Astrocyte of the spinal cord (primary cell): ENCODE results near the gene ACKR3.
A peak's percentile ranks its signal among the peaks of the same experiment; 100 is the strongest.

Experiments used
- DNase-seq: peaks from one replicate; pipeline ENCODE4 v3.0.0; 2011; ENCODE audit warnings: low read depth, low spot score
- H3K4me3 ChIP-seq: 2 replicates; pipeline ENCODE4 v1.5.1; 2011; ENCODE audit warnings: low read depth, mild to moderate bottlenecking, low read length, moderate library complexity
- in situ Hi-C: cut with HindIII; loops from 2 replicates; pipeline ENCODE4 v1.10.0; 2017; ENCODE audit warnings: low sequenced_read_pairs
- TF ChIP-seq, protein P1 (sequence below): IDR thresholded peaks from 2 replicates; pipeline ENCODE4 v1.5.1; 2012; ENCODE audit warnings: low read depth, mild to moderate bottlenecking, low read length, inconsistent platforms

ACKR3 gene

DNA sequence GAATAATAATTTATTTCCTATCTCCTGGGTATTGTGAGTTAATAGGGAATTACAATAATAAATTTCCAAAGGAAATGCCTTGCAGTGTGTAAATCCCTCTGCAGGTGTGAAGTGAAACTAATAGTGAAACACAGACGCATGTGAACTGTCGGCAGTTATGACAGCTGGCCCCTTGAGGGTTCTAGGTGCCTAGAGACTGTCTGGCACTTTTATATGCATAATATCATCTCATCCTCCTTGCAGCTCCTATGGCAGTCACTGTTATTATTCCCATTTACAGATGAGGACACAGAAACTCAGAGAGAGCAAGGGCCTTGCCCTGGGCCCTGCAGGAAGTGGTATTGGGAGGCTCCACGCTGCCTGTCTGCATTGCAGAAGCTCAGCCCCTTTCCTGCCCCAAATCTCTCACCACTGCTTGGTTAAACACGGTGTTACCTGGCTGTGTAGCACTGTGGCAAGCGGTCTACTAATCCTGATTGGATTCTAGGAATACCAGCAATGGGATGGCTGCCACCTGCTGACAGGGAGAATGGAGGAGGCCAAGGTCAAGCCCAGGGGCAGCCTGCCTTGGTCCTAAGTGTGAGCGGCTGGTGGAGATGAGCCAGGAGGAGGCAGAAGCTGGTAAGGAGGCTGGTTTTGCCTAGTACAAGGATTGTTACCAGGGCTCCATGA is 32.8 kb upstream of the ACKR3 start:
- in situ Hi-C loops, result no loop called here
- DNase-seq, result no peak
- TF ChIP-seq, protein P1, sequence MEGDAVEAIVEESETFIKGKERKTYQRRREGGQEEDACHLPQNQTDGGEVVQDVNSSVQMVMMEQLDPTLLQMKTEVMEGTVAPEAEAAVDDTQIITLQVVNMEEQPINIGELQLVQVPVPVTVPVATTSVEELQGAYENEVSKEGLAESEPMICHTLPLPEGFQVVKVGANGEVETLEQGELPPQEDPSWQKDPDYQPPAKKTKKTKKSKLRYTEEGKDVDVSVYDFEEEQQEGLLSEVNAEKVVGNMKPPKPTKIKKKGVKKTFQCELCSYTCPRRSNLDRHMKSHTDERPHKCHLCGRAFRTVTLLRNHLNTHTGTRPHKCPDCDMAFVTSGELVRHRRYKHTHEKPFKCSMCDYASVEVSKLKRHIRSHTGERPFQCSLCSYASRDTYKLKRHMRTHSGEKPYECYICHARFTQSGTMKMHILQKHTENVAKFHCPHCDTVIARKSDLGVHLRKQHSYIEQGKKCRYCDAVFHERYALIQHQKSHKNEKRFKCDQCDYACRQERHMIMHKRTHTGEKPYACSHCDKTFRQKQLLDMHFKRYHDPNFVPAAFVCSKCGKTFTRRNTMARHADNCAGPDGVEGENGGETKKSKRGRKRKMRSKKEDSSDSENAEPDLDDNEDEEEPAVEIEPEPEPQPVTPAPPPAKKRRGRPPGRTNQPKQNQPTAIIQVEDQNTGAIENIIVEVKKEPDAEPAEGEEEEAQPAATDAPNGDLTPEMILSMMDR, result no peak
- no peak overlapping the region for H3K4me3 ChIP-seq

DNA sequence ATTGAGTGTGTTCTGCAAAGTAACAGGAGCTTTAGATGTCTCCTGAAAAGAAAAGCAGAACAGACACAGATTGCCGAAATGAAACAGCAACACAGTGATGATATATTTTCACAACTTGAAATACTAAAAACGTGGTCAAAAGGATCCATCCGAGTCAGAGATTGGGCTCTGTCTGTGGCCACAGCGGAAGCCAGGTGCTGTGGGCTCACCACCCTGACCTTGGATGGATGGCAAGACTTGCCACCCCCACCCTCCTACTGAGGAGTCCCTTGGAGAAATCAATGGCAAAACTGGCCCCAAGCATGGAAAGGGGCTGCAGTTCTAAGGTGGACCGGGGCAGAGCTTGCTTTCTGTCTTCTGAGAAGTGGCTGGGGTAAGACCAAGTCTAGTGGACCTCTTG is 31.4 kb upstream of the ACKR3 start:
- DNase-seq, result no peak
- no peak overlapping the region for H3K4me3 ChIP-seq
- TF ChIP-seq, protein P1, result no peak
- in situ Hi-C loops, result no loop called here

DNA sequence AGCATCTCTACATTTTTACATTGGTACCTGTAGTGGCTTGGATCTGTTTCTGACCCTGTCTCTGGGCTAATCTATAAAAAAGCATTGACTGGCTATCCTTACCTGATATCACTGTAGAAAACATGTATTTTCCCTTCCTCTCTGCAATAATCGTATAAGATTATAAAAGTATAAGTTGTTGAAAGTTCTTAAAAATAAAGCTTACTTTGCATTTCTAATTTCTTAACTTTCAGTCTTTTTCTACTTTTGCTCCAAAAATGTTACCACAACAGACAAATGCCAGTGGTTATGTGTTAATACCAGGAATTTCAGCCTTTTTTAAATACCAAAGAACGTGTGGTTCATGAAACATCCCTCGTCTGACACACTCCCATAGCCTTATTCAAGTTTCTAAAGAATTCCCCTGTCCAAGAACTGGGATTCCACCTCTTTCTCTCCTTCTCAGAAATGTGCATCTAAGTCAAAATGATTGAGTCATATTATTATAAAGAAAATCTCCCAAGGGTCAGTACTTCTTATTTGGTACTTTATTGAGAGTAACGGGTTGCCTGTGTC is 28.5 kb upstream of the ACKR3 start:
- TF ChIP-seq, protein P1, result no peak
- peak; percentile 50 for DNase-seq
- no peak overlapping the region for H3K4me3 ChIP-seq
- in situ Hi-C loops, result no loop called here

DNA sequence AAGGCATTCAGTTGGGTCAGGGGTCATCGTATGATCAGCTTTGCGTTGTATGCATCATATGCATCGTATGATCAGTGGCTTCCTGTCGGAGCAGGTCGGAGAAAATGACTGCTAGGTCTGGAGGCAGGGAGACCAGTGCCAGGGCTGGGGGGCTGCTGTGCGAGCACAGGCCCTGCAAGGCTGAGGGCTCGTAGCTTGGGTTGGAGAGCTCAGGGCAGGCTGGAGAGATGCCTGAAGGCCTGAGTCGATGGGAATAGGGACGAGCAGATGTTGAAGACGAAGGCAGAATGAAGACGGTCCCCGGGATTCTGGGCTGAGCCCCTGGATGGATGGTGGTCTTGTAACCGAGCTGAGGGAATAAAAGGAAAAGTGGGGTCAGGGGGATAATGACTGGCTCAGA is 25.3 kb upstream of the ACKR3 start:
- in situ Hi-C loops, result no loop called here
- H3K4me3 ChIP-seq, result no peak overlapping the region
- TF ChIP-seq, protein P1, result no peak
- no peak for DNase-seq

DNA sequence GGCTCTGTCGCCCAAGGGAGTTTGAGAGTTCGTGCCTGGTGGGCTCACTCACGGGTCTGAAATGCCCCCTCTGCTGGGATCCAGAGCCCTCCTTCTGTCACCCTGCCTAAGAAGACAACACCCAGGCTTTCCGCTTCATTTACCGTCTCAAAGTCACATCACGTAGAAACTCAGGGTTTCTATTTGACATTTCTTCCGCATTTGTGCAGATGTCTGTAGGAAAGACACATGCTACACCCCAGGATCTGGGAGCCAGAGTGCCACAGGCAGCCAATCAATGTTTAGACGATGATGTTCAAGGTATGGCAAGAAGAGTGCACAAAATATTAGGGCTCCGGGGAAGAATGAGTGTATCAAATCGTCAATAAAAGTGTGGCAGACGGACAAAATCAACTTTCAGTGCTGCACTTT is 24.4 kb upstream of the ACKR3 start:
- TF ChIP-seq, protein P1, result no peak
- no peak overlapping the region for H3K4me3 ChIP-seq
- no peak for DNase-seq
- in situ Hi-C loops, result no loop called here

DNA sequence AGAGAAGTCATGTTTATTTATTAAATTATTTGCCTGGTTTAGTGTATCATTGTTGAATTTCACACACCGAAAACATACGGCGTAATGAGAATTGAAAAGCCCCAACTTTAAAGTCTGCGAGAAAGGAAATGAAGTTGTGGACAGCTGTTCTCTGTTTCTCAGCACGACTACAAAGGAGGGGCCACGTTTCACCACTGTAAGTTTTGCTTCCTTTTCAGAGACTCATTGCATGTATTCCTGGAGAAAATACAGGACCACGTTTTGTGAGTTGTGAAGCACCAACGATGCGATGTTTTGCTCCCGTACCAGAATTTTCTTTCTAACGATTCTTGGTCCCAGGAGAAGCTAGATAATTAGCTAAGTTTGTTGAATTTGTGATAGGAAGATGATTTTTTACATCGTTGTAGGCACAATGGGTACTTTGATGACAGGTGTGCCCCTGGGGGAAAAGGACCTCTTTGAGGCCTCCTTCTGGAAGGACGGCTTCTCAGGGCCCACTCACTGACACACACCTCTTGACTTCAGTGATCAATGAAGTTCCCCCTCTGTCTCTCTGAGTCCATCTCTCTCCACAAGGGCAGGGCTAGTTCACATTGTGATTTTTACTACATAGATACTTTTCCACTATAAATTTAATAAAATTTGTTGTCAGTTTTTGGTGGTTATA is 23.7 kb upstream of the ACKR3 start:
- no peak overlapping the region for H3K4me3 ChIP-seq
- no peak for DNase-seq

More for the DNA sequence above, 23.7 kb upstream of the ACKR3 start:
- TF ChIP-seq, protein P1, result no peak
- in situ Hi-C loops, result no loop called here
